DMS 273 treated with DMSO at 0.1 percent for 48 hours (cell line): ENCODE data around the gene C2CD5.
"Not testable (repeated sequence)": the region's sequence is repeated elsewhere in the genome, so short reads cannot be mapped to it uniquely, and the experiment has no call there.

ENCODE experiments used
- DNase-seq: peaks from one replicate; lab custom pipeline; 2025; lab: John Stamatoyannopoulos, UW

C2CD5 gene, protein sequence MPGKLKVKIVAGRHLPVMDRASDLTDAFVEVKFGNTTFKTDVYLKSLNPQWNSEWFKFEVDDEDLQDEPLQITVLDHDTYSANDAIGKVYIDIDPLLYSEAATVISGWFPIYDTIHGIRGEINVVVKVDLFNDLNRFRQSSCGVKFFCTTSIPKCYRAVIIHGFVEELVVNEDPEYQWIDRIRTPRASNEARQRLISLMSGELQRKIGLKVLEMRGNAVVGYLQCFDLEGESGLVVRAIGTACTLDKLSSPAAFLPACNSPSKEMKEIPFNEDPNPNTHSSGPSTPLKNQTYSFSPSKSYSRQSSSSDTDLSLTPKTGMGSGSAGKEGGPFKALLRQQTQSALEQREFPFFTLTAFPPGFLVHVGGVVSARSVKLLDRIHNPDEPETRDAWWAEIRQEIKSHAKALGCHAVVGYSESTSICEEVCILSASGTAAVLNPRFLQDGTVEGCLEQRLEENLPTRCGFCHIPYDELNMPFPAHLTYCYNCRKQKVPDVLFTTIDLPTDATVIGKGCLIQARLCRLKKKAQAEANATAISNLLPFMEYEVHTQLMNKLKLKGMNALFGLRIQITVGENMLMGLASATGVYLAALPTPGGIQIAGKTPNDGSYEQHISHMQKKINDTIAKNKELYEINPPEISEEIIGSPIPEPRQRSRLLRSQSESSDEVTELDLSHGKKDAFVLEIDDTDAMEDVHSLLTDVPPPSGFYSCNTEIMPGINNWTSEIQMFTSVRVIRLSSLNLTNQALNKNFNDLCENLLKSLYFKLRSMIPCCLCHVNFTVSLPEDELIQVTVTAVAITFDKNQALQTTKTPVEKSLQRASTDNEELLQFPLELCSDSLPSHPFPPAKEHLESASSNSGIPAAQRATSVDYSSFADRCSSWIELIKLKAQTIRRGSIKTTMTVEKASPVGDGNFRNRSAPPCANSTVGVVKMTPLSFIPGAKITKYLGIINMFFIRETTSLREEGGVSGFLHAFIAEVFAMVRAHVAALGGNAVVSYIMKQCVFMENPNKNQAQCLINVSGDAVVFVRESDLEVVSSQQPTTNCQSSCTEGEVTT

DNA sequence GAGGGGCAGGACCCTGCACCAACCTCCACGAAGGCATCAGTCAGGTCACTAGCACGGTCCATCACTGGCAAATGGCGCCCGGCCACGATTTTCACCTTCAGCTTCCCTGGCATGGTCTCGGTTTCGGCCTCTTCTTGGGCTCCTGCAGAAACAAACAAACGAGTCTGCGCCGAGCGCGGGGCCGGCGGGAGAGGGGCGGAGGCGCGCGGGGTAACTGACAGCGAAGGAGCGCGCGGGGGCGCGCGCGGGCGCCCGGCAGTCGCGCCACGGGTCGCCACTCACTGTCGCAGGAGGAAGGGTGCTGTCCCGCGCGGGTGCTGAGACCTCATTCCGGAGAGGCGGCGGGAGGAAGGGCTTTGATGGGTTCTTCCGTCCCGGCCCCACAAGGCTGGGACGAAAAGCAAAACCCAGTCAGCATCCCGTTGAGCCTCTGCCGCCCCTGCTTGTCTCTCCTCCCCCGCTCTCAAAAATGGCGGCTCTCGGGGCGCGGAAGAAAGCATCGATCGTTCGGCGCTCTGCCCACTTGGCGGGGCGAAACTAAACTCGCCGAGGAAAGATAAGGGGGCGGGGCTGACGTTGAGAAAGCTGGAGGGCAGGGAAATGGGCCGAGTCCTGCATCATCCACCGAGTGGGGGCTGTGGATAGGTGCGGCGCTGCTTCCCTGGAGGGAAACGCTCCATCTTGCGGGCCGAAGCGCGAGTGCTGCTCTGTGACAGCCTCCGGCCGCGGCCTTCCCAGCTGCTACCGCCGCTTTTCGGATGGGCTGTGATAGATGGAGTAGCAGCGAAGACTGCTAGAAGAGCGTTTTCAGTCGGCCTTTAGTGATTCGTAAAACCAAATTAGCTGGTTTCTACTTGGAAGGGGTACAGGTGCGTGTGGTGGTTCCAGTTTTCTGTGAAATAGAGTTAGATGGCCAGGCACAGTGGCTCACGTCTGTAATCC lies at the start of gene C2CD5:
Gene C2CD5 (minus strand): TSS at position 505 of the 942 bp plus-strand sequence. CDS start 392 bp downstream, at position 113.
- DNase-seq, result peak; percentile 84

DNA sequence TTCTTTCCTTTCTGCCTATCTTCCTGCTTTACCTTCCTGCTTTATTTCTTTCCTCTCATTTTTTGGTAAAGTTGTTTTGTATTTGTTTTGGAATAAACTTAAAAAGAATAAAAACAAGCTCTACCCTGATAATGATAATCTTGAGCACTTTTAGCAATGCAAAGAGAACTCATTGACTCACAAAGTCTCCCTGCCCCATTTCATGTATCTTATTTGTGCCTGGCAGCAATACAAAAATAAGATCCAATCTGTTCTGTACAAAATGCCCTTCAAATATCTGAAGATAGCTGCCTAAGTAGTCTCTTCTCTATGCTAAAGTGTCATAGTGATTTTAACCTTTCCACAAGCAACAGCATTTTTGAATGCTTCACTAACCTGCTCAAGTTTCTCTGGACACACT lies 49.5 kb upstream of the C2CD5 start:
- no peak for DNase-seq

DNA sequence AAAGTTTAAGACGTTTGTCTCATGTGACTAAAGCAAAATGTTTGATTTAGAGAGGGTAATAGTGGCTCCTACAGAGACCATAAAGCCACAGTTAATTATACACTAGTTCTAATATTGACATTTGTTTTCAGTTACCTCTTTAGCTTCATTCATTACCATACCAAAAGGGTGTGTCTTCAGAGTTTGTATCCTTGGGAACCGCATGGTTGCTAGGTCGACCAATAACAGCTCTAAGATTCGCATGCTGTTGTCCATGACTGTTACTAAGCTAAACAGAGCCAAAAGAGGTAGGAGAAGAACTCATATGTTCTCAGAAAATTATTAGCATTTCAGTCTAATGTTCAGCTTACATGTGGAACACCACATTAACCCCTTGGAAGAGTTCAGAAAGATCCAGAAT lies 44.5 kb upstream of the C2CD5 start:
- no peak for DNase-seq

DNA sequence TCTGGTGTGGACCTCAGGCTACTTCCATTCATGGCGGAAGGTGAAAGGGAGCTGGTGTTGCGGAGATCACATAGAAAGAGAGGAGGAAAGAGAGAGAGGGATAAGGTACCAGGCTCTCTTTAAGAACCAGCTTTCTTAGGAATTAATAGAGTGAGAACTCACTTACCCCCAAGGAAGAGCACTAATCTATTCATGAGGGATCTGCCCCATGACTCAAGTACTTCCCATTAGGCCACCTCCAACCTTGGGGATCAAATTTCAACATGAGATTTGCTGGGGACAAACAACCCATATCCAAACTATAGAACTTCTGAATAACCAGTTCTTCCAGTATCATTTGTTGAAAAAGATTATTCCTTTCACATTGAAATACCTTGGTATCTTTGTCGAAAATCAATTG lies 34.0 kb upstream of the C2CD5 start:
- no peak for DNase-seq

DNA sequence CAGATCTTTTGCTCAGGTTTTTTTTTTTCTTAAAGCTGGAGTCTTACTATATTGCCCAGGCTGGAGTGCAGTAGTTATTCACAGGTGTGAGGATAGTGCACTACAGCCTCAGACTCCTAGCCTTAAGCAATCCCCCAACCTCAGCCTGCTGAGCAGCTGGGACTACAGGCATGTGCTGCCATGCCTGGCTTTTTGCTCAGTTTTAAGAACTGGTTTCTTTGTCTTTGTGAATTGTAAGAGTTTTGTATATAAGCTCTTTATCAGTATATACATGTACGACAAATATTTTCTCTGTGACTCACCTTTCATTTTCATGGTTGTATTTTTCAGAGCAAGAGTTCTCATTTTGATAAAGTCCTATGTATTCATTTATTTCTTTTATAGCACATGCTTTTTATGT lies 33.3 kb upstream of the C2CD5 start:
- DNase-seq, result no peak

DNA sequence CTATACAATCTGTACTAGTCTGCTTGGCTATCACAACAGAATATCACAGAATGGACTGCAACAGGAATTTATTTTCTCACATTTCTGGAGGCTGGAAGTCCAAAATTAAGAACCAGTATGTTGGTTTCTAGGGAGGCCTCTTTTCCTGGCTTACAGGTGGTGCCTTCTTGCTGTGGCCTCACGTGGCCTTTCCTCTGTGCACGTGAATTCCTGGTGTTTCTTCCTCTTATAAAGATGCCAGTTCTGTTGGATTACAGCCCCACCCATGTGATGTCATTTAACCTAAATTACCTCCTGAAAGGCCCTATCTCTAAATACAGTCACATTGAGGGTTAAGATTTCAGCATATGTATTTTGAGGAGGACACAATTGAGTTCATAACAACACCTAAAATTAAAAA lies 32.1 kb upstream of the C2CD5 start:
- no peak for DNase-seq

DNA sequence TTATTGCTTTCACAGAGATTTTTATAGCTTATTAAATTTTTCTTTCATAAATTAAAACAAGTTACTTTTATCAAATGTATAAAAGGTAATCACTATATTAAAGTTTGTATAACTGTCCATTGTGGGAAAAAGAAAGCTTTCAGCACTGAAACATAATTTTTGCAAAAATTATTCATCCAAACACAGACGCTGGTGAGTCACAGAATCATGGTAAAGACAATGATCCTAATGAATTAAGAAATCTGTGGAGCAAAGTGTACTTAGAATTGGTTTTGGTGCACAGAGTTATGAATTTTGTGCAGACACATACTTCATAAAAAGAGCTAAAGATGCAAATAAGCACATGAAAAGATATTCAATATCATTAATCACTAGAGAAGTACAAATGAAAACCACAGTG lies 31.7 kb upstream of the C2CD5 start:
- no peak for DNase-seq

DNA sequence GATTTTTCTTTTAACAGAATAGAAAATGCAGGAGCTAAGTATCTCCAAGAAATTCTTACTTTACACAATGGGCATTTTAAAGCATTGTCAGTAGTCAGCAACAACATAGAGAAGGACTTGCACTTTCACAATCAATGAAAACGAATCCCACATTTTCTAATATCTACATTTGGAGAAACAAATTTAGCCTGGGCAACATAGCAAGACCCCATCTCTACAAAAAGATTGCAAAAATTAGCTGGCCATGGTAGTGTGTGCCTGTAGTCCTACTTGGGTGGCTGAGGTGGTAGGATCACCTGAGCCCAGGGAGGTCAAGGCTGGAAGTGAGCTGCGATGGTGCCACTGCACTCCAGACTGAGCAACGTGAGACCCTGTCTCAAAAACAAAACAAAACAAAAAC lies 30.6 kb upstream of the C2CD5 start:
- DNase-seq, result no peak

DNA sequence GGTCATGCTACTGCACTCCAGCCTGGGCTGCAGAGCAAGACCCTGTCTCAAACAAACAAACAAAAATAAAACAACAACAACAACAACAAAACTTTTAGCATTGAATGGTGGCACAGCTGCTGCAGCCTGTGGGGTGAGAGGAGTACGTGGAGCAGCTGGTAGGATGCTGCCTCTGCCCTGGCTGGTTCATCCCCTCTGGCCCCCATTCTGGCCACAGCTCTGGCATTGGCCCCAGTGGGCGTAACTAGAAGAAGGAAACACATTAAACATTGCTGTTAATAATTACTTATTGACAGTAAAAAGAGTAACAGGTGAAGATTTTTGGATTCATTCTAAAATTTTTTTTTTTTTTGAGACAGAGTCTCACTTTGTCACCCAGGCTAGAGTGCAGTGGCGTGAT lies 28.8 kb upstream of the C2CD5 start:
- DNase-seq, result no peak

DNA sequence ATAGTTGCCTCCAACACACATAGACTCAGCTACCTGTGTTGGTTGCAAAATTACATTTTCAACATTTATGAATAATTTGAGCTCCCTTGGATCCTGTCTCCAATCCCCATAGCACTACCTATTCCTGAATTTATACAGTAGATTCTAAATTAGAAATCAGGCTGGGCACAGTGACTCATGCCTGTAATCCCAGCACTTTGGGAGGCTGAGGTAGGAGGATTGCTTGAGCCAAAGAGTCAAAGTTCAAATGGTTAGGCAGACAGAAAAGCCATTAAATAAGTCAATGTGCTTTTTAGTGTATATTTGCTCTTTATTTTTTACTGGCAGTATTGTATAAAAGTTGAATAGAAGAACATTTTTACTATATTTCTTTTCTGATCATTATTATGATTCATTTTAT lies 24.9 kb upstream of the C2CD5 start:
- no peak for DNase-seq

DNA sequence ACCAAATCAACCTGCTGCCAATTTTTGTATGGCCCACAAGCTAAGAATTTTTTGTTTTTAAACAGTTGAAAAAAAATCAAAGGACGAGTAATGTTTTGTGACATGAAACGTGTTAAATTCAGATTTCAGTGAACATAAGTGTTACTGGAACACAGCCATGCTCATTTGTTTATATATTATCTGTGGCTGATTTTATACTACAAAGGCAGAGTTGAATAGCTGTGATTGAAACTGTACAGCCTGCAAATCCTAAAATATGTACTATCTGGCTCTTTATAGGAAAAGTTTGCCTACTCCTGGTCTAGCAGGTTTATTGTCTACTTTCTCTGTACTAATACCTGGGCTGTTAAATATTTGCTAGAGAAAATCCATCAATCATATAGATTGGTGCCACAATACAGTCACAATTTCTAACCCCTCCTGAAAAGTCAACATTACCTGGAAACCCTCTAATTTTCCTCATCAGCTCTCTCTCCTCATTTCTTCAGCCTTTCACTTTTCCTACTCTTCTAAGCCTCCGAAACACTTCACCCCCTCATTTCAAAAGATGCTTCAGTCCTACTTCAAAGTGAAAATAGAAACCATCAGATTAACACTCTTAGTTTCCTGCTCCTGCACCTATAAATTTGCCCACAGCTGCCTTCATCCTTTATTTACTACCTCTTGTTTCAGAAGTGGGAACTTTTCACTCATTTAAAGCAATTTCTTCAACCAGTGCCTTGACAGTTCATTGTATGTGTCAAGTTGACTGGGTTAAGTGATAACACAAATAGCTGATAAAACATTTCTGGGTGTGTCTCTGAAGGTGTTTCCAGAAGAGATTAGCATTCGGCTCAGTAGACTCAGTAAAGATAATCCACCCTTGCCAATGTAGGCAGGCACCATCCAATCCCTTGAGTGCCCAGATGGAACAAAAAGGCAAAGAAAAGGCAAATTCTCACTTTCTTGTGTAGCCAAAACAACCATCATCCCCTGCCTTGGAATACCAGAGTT lies 18.0 kb upstream of the C2CD5 start:
- no peak for DNase-seq

DNA sequence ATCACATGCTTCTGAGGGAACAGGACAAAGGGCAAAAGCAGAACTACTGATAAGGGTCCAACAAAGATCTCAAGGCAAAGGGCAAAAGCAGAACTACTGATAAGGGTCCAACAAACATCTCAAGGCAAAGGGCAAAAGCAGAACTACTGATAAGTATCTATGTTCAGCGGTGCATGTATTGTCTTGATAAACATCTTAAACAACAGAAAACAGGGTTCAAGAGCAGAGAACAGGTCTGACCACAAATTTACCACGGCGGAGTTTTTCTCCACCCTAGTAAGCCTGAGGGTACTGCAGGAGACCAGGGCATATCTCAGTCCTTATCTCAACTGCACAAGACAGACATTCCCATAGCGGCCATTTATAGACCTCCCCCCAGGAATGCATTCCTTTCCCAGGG lies 10.4 kb upstream of the C2CD5 start:
- DNase-seq, result not testable (repeated sequence)

DNA sequence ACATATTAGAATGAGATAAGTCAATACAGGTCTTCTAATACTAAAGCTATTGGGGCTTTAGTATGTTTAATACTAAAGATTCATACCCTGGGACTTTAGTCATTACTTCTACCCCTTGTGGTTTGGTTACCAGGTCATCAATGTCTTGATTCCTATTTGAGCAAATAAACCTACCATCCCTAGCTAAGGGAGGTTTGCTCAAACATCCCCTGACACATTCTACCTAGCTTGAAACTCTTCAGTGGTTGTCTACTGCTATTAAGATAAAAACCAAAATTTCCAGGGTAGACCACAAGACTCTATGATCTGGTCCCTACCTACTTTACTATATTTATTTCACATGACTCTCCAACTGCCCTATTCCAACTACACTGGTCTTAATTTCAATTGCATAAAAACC lies 7.3 kb upstream of the C2CD5 start:
- DNase-seq, result no peak

DNA sequence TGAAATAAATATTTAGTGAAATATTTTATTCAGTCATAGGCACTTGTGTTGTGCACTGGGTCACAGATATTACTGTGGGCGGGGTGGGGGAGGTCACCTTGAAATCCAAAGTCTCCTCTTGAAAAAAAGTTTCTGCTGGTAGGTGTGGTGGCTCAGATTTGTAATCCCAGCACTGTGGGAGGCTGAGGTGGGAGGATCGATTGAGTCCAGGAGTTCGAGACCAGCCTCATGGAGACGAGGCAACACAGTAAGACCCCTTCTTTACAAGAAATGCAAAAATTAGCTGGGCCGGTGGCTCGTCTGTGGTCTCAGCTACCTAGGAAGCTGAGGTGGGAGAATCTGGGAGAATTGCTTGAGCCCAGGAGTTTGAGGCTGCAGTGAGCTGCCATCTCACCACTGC lies 913 bp upstream of the C2CD5 start:
- no peak for DNase-seq

DNA sequence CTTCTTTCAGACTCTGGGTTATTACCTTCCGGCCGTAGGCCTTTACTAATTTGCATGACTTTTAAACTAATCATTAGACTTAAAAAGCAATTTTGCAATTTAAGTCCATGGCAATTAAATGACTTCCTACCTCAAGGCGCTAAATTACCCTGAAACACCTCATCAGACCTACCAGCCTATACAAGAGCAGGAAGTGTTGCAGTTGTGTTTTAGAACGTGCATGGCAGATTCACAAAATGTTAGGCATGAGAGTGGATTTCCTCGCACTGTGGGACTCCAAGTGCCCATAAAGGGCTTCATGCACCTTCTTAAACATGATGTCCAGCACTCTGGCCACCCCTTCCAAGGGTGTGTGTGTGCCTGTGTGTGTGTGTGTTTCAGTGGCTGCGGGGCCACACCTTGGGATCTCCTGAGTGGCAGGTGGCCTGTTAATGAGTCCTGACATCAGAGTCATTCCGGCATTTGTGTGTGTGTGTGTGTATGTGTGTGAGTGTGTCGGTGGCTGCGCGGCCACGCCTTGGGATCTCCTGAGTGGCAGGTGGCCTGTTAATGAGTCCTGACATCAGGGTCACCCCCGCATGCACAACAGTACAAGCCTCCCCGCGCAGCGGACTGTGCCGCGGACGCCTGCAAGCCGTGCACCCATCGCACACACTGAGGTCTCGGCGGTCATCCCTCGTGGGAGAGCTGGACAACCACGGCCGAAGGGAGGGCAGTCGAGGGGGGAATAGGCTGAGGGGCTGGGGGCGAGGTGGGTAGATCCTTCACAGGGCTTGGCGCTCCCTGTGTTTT lies 900 bp downstream of the C2CD5 start:
- DNase-seq, result no peak

DNA sequence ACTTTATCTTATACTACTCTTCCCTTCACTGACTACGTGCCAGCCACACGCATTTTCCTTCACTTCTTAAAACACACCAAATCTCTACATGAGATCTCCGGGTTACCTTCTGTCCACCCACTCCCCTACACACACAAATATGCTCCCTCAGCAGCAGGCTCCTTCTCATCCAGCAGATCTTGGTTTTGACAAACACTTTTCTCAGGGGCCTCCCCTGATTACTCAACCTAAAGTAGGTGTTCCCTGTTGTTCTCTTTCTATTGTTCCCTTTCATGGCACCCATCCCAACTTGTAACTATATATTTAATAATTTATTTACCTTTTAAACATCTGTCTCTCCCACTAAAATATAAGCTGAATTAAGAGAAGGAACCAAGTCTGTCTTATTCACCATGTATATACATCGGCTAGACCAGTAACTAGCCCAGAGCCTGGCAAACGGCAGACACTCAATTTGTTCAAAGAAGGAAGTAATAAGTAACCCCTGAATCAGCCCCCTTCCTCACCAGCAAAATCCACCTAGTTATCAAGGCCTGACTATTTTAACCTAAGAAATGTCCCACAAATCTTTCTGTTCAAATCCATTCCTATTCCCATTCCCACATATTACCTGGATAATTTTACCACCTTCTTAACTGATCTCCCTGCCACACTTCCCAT lies 2.7 kb downstream of the C2CD5 start:
- DNase-seq, result no peak

DNA sequence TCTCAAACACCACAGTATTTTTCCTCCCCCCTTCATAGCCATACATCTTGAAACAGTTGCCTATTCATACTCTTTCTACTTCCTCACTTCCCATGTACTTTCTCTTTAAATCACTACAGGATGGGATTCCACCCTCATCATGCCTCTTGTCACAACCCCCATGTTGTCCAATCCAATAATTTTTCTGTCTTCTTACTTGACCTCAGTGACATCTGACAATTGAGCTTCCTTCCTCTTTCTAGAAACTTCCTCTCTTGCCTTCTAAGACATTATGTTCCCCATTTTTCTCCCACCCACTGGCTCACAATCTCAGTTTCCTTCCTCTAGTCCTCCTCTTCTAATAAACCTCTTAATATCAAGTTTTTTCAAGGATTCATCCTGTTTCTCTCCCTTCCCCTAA lies 5.3 kb downstream of the C2CD5 start:
- DNase-seq, result no peak

DNA sequence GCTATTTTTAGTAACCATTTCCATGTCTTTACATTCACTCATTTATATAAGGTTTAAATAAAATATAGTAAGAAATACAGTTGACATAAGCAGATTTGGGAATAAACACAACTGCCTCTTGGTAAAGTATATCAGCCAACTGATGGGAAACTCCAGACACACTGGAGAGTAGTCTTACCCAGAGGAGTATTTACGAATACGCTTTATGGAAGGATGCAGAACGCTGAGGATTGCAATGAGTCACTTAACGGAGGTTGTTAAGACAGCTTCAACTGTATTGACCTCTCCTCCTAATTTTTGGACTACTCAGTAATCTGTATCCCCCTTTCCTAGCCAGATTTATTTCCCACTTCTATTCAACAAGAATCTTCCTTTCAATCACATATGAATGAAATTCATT lies 6.0 kb downstream of the C2CD5 start:
- no peak for DNase-seq

DNA sequence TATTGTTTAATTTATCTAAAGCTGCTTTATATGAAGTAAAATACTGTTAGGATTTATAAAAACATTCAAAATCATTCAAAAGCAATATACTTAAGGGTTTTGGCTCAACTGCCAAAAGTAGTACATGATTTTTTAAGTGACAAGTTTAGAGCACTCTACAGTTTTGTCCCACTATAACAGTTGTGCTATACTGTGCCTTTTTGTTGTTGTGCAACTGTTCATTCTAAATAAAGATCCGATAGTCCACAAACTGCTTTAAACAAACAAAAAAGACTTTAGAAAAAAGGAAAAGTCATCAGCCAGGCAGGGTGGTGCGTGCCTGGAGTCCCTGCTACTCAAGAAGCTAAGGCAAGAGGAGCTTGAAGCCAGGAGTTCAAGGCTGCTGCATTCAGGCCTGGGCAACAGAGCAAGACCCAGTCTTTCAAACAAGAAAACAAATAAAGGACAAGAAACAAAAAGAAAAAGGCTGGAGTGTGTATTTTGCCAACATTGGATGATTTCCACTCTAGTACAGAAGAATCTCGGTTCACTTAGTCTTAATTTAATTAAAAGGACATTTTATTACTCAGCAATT lies 7.3 kb downstream of the C2CD5 start:
- no peak for DNase-seq
